Type B pancreatic cell (in vitro differentiated cells): ENCODE measurements around the gene TTC16. TPM values are rescaled to one million over a fixed set of nuclear protein-coding genes. Genes with fewer than 3 reads are reported as not detected.

Source experiments
- DNase-seq: peaks from one replicate; pipeline ENCODE4 v3.0.0; 2021; ENCODE audit warnings: mixed read lengths; ENCODE audit not compliant: unreplicated experiment; ENCODE audit errors: extremely low spot score
- H3K27ac Mint-ChIP-seq: 2 replicates; pipeline ENCODE4 v1.8.0; 2021; ENCODE audit warnings: mild to moderate bottlenecking, mixed read lengths
- H3K27me3 Mint-ChIP-seq: 2 replicates; pipeline ENCODE4 v1.8.0; 2021; ENCODE audit warnings: mixed read lengths
- H3K36me3 Mint-ChIP-seq: 2 replicates; pipeline ENCODE4 v1.8.0; 2021; ENCODE audit warnings: mixed read lengths
- H3K4me1 Mint-ChIP-seq: one replicate; pipeline ENCODE4 v1.8.0; 2021; ENCODE audit warnings: mixed read lengths; ENCODE audit not compliant: unreplicated experiment
- H3K4me3 Mint-ChIP-seq: 2 replicates; pipeline ENCODE4 v1.8.0; 2021; ENCODE audit warnings: mild to moderate bottlenecking, mixed read lengths
- H3K9me3 Mint-ChIP-seq: 2 replicates; pipeline ENCODE4 v1.8.0; 2021; ENCODE audit warnings: mixed read lengths
- total RNA-seq: library from RNA; stranded (reverse); gene quantifications from 2 replicates; pipeline ENCODE4 v1.2.1, GENCODE V29; 2021; ENCODE audit warnings: low replicate concordance
- TF ChIP-seq, protein P1 (sequence below): fragments of 200-600 bp; sonication (generic); conservative IDR thresholded peaks from 2 replicates; pipeline ENCODE4 v1.5.0; 2021; ENCODE audit warnings: antibody characterized with exemption, mild to moderate bottlenecking

The TTC16 gene
- total RNA-seq, 1 donor from 2014 or later: 0.10 TPM

GRCh38 chr9:127679506-127679905 lies 36.4 kb upstream of the TTC16 start:
- no peak overlapping the region for H3K4me3 Mint-ChIP-seq
- H3K27ac Mint-ChIP-seq: no peak overlapping the region
- H3K36me3 Mint-ChIP-seq: peaks cover 28% of the 10 kb centered on the region
- TF ChIP-seq, protein P1, sequence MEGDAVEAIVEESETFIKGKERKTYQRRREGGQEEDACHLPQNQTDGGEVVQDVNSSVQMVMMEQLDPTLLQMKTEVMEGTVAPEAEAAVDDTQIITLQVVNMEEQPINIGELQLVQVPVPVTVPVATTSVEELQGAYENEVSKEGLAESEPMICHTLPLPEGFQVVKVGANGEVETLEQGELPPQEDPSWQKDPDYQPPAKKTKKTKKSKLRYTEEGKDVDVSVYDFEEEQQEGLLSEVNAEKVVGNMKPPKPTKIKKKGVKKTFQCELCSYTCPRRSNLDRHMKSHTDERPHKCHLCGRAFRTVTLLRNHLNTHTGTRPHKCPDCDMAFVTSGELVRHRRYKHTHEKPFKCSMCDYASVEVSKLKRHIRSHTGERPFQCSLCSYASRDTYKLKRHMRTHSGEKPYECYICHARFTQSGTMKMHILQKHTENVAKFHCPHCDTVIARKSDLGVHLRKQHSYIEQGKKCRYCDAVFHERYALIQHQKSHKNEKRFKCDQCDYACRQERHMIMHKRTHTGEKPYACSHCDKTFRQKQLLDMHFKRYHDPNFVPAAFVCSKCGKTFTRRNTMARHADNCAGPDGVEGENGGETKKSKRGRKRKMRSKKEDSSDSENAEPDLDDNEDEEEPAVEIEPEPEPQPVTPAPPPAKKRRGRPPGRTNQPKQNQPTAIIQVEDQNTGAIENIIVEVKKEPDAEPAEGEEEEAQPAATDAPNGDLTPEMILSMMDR: no peak
- no peaks in the 10 kb centered on the region for H3K4me1 Mint-ChIP-seq
- no peaks in the 10 kb centered on the region for H3K27me3 Mint-ChIP-seq
- no peak for DNase-seq
- H3K9me3 Mint-ChIP-seq: no peaks in the 10 kb centered on the region

- Mint-ChIP-seq H3K4me1 (no peaks in the 10 kb centered on the region), H3K4me3 (no peak overlapping the region), H3K9me3 (no peaks in the 10 kb centered on the region), H3K36me3 (peaks cover 28% of the 10 kb centered on the region), H3K27ac (no peak overlapping the region), H3K27me3 (no peaks in the 10 kb centered on the region)
- TF ChIP-seq, protein P1: no peak
- DNase-seq: no peak
These were observed 35.7 kb upstream of the TTC16 start for GRCh38 chr9:127680226-127680625.

DNA sequence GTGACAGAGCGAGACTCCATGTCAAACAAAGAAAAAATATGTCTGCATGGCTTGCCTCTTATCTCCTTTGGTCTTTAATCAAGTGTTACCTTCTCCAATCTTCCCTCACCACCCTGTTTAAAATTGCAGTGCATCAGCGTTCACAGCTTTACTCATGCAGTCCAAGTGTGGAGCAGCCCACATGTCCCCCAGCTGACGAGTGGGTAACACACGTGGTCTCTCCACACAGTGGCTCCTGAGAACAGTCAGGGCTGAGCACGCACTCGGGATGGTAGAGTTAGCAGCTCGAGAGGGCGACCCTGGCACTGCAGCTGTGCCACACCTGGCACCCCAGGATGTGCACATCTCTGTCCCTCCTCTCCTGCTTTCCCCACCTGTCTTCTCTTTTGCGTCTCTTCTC lies 35.0 kb upstream of the TTC16 start:
- no peaks in the 10 kb centered on the region for H3K27me3 Mint-ChIP-seq
- TF ChIP-seq, protein P1: no peak
- H3K36me3 Mint-ChIP-seq: peaks cover 24% of the 10 kb centered on the region
- no peaks in the 10 kb centered on the region for H3K9me3 Mint-ChIP-seq
- no peak overlapping the region for H3K27ac Mint-ChIP-seq
- H3K4me3 Mint-ChIP-seq: no peak overlapping the region
- no peaks in the 10 kb centered on the region for H3K4me1 Mint-ChIP-seq
- DNase-seq: no peak

- Mint-ChIP-seq H3K4me3 (no peak overlapping the region), H3K36me3 (peaks cover 22% of the 10 kb centered on the region), H3K27ac (no peak overlapping the region), H3K9me3 (no peaks in the 10 kb centered on the region), H3K27me3 (no peaks in the 10 kb centered on the region), H3K4me1 (peaks cover 6% of the 10 kb centered on the region)
- no peak for DNase-seq
- TF ChIP-seq, protein P1: no peak
These were observed 33.3 kb upstream of the TTC16 start for GRCh38 chr9:127682351-127683136.

DNA sequence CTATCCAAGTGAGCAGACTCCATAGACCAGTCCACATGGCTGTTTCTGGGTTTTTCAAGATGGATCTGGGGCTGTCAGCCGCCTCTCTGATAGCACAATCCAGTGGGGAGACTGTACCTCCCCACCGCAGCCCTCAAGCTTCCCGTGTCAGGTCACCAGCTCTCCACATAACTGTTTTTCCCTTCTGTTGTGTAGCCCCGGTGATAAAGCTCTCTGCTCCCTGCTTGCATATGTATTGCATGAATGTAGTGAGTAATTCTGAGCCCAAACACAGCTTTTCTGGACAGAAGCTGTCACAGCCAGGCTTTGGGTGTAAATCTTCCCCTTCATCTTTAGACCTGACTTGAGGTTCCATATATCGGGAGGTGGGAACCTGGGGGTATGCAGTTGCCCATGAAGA lies 32.2 kb upstream of the TTC16 start:
- no peak overlapping the region for H3K4me3 Mint-ChIP-seq
- no peaks in the 10 kb centered on the region for H3K27me3 Mint-ChIP-seq
- no peak overlapping the region for H3K27ac Mint-ChIP-seq
- no peak for DNase-seq
- peaks cover 6% of the 10 kb centered on the region for H3K4me1 Mint-ChIP-seq
- TF ChIP-seq, protein P1: no peak
- H3K9me3 Mint-ChIP-seq: no peaks in the 10 kb centered on the region
- H3K36me3 Mint-ChIP-seq: peaks cover 20% of the 10 kb centered on the region
